ENCODE data around the gene MTF2.

DNA sequence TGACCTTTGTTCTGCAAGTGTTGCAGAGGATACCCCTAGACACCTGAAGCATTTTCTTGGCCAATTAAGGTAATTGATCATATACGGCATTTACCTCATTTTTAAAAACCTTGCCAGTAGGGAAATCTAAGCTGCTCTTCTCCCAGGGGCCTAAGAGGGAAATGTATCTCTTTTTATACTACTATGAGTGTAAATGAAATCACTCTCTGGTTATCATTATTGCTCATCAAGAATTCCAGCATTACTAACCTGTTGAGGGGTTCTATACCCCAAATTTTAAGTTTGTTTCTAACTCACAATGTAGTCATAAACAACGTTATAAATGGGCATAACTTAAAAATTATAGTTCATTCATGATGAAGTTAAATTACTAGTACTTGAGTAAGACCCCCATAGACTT is 73.8 kb downstream of the MTF2 start:
- TF ChIP-seq EZH2phosphoT487 (IDR thresholded peaks at IDR 0.05; ENCODE audit: low read length): no peak
- TF ChIP-seq, protein P1, sequence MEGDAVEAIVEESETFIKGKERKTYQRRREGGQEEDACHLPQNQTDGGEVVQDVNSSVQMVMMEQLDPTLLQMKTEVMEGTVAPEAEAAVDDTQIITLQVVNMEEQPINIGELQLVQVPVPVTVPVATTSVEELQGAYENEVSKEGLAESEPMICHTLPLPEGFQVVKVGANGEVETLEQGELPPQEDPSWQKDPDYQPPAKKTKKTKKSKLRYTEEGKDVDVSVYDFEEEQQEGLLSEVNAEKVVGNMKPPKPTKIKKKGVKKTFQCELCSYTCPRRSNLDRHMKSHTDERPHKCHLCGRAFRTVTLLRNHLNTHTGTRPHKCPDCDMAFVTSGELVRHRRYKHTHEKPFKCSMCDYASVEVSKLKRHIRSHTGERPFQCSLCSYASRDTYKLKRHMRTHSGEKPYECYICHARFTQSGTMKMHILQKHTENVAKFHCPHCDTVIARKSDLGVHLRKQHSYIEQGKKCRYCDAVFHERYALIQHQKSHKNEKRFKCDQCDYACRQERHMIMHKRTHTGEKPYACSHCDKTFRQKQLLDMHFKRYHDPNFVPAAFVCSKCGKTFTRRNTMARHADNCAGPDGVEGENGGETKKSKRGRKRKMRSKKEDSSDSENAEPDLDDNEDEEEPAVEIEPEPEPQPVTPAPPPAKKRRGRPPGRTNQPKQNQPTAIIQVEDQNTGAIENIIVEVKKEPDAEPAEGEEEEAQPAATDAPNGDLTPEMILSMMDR (IDR thresholded peaks at IDR 0.05; ENCODE audit: low read length): no peak
- TF ChIP-seq EZH2 (optimal IDR thresholded peaks at IDR 0.05; ENCODE audit: low read depth, low read length): no peak

Data from MM.1S (cell line).